ENCODE measurements around the gene EGF.
"Not testable (repeated sequence)": the region's sequence is repeated elsewhere in the genome, so short reads cannot be mapped to it uniquely, and the experiment has no call there.

GRCh38 chr4:110039164-110039563, 126.5 kb downstream of the EGF start:
- TF ChIP-seq, protein P1, sequence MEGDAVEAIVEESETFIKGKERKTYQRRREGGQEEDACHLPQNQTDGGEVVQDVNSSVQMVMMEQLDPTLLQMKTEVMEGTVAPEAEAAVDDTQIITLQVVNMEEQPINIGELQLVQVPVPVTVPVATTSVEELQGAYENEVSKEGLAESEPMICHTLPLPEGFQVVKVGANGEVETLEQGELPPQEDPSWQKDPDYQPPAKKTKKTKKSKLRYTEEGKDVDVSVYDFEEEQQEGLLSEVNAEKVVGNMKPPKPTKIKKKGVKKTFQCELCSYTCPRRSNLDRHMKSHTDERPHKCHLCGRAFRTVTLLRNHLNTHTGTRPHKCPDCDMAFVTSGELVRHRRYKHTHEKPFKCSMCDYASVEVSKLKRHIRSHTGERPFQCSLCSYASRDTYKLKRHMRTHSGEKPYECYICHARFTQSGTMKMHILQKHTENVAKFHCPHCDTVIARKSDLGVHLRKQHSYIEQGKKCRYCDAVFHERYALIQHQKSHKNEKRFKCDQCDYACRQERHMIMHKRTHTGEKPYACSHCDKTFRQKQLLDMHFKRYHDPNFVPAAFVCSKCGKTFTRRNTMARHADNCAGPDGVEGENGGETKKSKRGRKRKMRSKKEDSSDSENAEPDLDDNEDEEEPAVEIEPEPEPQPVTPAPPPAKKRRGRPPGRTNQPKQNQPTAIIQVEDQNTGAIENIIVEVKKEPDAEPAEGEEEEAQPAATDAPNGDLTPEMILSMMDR (conservative IDR thresholded peaks at IDR 0.05; ENCODE audit: low read depth, low read length) = not testable (repeated sequence)
- not testable (repeated sequence) for TF ChIP-seq EZH2 (IDR thresholded peaks at IDR 0.05; ENCODE audit: borderline replicate concordance, low read depth, low read length, poor library complexity, severe bottlenecking)

Data from A673 (cell line).